ENCODE results near the gene MAP3K15.

DNA sequence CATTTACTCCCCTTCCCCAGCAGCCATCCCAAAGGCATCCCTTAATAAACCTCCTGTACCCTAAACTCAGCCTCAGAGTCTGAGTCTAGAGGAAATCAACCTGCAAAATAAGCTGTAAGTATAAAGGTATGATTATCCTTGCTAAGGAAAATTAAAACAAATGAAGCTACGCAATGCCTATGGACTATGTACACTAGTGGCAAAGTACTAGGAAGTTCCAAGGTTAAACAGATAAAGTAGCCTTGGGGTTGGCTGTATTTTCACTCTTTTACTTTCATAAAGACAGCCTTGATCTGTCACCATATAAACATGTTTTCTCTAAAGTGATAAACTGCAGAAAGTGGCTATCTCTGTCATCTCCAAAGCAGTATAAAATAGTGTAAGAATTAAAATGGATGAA lies 35.9 kb downstream of the MAP3K15 start:
- TF ChIP-seq, protein P1, sequence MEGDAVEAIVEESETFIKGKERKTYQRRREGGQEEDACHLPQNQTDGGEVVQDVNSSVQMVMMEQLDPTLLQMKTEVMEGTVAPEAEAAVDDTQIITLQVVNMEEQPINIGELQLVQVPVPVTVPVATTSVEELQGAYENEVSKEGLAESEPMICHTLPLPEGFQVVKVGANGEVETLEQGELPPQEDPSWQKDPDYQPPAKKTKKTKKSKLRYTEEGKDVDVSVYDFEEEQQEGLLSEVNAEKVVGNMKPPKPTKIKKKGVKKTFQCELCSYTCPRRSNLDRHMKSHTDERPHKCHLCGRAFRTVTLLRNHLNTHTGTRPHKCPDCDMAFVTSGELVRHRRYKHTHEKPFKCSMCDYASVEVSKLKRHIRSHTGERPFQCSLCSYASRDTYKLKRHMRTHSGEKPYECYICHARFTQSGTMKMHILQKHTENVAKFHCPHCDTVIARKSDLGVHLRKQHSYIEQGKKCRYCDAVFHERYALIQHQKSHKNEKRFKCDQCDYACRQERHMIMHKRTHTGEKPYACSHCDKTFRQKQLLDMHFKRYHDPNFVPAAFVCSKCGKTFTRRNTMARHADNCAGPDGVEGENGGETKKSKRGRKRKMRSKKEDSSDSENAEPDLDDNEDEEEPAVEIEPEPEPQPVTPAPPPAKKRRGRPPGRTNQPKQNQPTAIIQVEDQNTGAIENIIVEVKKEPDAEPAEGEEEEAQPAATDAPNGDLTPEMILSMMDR (conservative IDR thresholded peaks at IDR 0.05; ENCODE audit: low read depth, low read length): no peak
- no peak for TF ChIP-seq EZH2 (IDR thresholded peaks at IDR 0.05; ENCODE audit: borderline replicate concordance, low read depth, low read length, poor library complexity, severe bottlenecking)
